HEK293 (cell line): ENCODE measurements around the gene ATP13A2.

Experiments
- GLIS2 ChIP-seq: fragments of 450-650 bp; formaldehyde crosslinking; IDR thresholded peaks from 2 replicates; pipeline ENCODE4 v1.5.1; 2016; ENCODE audit warnings: missing biosample characterization, missing genetic modification characterization
- HOXC10 ChIP-seq: sonication (generic); formaldehyde crosslinking; IDR thresholded peaks from 2 replicates; pipeline ENCODE4 v1.8.1; 2023; ENCODE audit warnings: mild to moderate bottlenecking, missing genetic modification reagents
- RBAK ChIP-seq: fragments of 450-650 bp; formaldehyde crosslinking; IDR thresholded peaks from 2 replicates; pipeline ENCODE4 v1.5.1; 2016; ENCODE audit warnings: missing biosample characterization, missing genetic modification characterization
- ZFP37 ChIP-seq: fragments of 450-650 bp; formaldehyde crosslinking; IDR thresholded peaks from 2 replicates; pipeline ENCODE4 v1.5.1; 2016; ENCODE audit warnings: missing biosample characterization, missing genetic modification characterization
- ZNF132 ChIP-seq: fragments of 450-650 bp; formaldehyde crosslinking; IDR thresholded peaks from 2 replicates; pipeline ENCODE4 v1.5.1; 2017; ENCODE audit warnings: missing biosample characterization, missing genetic modification characterization, borderline replicate concordance
- ZNF274 ChIP-seq, 2 experiments: fragments of 200-500 bp in 1 of 2; fragments of 450-650 bp in 1 of 2; sonication (Bioruptor generic) in 1 of 2; formaldehyde crosslinking in 1 of 2; IDR thresholded peaks; 2 replicates each; pipeline versions ENCODE4 v1.5.1 to v1.6.1; 2014 to 2016; ENCODE audit warnings: borderline replicate concordance in 1 of 2, inconsistent platforms in 1 of 2, low read length in 1 of 2, missing biosample characterization in 1 of 2, missing genetic modification characterization in 1 of 2
- ZNF324 ChIP-seq: fragments of 450-650 bp; formaldehyde crosslinking; IDR thresholded peaks from 2 replicates; pipeline ENCODE4 v1.5.1; 2016; ENCODE audit warnings: missing biosample characterization, missing genetic modification characterization
- ZNF426 ChIP-seq: fragments of 450-650 bp; formaldehyde crosslinking; IDR thresholded peaks from 2 replicates; pipeline ENCODE4 v1.5.1; 2017; ENCODE audit warnings: missing biosample characterization, missing genetic modification characterization, mild to moderate bottlenecking, inconsistent platforms, moderate library complexity
- ZNF558 ChIP-seq: fragments of 450-650 bp; formaldehyde crosslinking; IDR thresholded peaks from 2 replicates; pipeline ENCODE4 v1.5.1; 2016; ENCODE audit warnings: missing biosample characterization, missing genetic modification characterization
- ZNF626 ChIP-seq: fragments of 450-650 bp; sonication (Bioruptor Pico); formaldehyde crosslinking; IDR thresholded peaks from 2 replicates; pipeline ENCODE4 v1.5.1; 2018; ENCODE audit warnings: missing biosample characterization, missing genetic modification characterization, inconsistent platforms
- ZNF654 ChIP-seq: fragments of 450-650 bp; formaldehyde crosslinking; IDR thresholded peaks from 2 replicates; pipeline ENCODE4 v1.5.1; 2016; ENCODE audit warnings: low read depth, missing biosample characterization, missing genetic modification characterization
- ZNF792 ChIP-seq: fragments of 450-650 bp; formaldehyde crosslinking; IDR thresholded peaks from 2 replicates; pipeline ENCODE4 v1.5.1; 2016; ENCODE audit warnings: missing biosample characterization, missing genetic modification characterization
- TF ChIP-seq, protein P1 (sequence below): fragments of 450-650 bp; formaldehyde crosslinking; IDR thresholded peaks from 2 replicates; pipeline ENCODE4 v1.5.1; 2016; ENCODE audit warnings: missing biosample characterization, missing genetic modification characterization
- TF ChIP-seq, protein P2 (sequence below): fragments of 450-650 bp; formaldehyde crosslinking; IDR thresholded peaks from 2 replicates; pipeline ENCODE4 v1.5.1; 2016; ENCODE audit warnings: missing biosample characterization, missing genetic modification characterization
- TF ChIP-seq, protein P3 (sequence below): fragments of 450-650 bp; formaldehyde crosslinking; IDR thresholded peaks from 2 replicates; pipeline ENCODE4 v1.5.1; 2016; ENCODE audit warnings: missing biosample characterization, missing genetic modification characterization
- TF ChIP-seq, protein P4 (sequence below): fragments of 450-650 bp; formaldehyde crosslinking; conservative IDR thresholded peaks from 2 replicates; pipeline ENCODE4 v1.5.1; 2016; ENCODE audit warnings: low read depth, missing biosample characterization, missing genetic modification characterization
- TF ChIP-seq, protein P5 (sequence below): fragments of 450-650 bp; formaldehyde crosslinking; IDR thresholded peaks from 2 replicates; pipeline ENCODE4; 2016; ENCODE audit warnings: missing biosample characterization, missing genetic modification characterization

The ATP13A2 gene

DNA sequence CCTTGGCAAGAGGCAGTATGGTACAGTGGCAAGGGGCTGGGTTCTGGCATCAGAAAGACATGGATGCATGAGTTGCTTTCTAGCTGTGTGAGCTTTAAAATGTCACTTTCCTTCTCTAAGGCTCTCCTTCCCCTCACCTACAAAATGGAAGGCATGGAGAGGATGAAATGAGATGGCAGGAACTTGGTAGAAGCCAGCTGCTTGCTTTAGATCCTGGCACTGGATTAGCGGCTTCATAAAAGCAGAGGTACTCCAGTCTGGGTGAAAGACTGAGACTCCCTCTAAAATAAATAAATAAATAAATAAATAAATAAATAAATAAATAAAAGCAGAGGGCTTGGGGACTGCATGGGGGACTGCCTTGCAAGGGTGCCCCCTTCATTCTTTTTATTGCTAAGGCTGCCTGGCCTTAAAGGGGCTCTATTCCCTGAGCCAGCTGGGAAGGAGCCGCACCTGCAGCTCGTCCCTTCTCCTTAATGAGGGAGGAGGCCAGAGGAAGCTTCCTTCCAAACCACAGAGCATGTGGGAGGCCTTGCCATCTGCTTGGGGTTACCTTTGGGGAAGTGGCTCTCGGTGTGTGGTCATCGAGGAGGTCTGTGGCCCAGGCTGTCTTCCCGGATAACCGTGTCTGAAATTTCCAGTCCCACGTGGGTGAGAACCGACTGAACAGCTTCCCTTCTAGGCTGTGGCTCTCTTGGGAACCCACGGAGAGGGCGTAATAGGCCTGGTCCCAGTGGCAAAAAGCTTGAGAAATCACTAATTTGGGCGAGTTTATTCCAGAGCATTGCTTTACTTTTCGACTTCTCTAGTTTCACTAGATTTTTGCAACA lies 2.0 kb upstream of the ATP13A2 start (continued):
- TF ChIP-seq ZNF132 (tag by site-specific recombination) (no peak), ZNF426 (tag by site-specific recombination) (peak; percentile 66), ZNF626 (tag by site-specific recombination) (no peak), ZFP37 (no peak), ZNF324 (tag by site-specific recombination) (no peak), GLIS2 (peak; percentile 19; the same call in 1 of the 2 replicates), ZNF654 (tag by site-specific recombination) (no peak), ZNF792 (no peak), ZNF274 (IDR thresholded peaks at IDR 0.05; ENCODE audit: low read length) (no peak), ZNF274 (tag by site-specific recombination; IDR thresholded peaks at IDR 0.05; ENCODE audit: borderline replicate concordance) (no peak), RBAK (tag by site-specific recombination) (no peak), HOXC10 (CRISPR knock-in tag) (no peak), ZNF558 (tag by site-specific recombination) (no peak)
- TF ChIP-seq, protein P1, sequence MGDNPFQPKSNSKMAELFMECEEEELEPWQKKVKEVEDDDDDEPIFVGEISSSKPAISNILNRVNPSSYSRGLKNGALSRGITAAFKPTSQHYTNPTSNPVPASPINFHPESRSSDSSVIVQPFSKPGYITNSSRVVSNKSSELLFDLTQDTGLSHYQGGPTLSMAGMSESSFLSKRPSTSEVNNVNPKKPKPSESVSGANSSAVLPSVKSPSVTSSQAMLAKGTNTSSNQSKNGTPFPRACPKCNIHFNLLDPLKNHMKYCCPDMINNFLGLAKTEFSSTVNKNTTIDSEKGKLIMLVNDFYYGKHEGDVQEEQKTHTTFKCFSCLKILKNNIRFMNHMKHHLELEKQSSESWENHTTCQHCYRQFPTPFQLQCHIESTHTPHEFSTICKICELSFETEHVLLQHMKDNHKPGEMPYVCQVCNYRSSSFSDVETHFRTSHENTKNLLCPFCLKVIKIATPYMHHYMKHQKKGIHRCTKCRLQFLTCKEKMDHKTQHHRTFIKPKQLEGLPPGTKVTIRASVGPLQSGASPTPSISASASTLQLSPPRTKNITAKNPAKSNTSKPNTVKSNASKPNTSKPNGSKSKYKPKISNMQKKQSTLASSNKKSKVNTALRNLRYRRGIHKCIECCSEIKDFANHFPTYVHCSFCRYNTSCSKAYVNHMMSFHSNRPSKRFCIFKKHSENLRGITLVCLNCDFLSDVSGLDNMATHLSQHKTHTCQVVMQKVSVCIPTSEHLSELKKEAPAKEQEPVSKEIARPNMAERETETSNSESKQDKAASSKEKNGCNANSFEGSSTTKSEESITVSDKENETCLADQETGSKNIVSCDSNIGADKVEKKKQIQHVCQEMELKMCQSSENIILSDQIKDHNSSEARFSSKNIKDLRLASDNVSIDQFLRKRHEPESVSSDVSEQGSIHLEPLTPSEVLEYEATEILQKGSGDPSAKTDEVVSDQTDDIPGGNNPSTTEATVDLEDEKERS (tag by site-specific recombination), result no peak
- TF ChIP-seq, protein P2, sequence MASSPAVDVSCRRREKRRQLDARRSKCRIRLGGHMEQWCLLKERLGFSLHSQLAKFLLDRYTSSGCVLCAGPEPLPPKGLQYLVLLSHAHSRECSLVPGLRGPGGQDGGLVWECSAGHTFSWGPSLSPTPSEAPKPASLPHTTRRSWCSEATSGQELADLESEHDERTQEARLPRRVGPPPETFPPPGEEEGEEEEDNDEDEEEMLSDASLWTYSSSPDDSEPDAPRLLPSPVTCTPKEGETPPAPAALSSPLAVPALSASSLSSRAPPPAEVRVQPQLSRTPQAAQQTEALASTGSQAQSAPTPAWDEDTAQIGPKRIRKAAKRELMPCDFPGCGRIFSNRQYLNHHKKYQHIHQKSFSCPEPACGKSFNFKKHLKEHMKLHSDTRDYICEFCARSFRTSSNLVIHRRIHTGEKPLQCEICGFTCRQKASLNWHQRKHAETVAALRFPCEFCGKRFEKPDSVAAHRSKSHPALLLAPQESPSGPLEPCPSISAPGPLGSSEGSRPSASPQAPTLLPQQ (tag by site-specific recombination), result no peak
- TF ChIP-seq, protein P3, sequence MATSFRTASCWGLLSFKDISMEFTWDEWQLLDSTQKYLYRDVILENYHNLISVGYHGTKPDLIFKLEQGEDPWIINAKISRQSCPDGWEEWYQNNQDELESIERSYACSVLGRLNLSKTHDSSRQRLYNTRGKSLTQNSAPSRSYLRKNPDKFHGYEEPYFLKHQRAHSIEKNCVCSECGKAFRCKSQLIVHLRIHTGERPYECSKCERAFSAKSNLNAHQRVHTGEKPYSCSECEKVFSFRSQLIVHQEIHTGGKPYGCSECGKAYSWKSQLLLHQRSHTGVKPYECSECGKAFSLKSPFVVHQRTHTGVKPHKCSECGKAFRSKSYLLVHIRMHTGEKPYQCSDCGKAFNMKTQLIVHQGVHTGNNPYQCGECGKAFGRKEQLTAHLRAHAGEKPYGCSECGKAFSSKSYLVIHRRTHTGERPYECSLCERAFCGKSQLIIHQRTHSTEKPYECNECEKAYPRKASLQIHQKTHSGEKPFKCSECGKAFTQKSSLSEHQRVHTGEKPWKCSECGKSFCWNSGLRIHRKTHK (tag by site-specific recombination), result no peak
- TF ChIP-seq, protein P4, sequence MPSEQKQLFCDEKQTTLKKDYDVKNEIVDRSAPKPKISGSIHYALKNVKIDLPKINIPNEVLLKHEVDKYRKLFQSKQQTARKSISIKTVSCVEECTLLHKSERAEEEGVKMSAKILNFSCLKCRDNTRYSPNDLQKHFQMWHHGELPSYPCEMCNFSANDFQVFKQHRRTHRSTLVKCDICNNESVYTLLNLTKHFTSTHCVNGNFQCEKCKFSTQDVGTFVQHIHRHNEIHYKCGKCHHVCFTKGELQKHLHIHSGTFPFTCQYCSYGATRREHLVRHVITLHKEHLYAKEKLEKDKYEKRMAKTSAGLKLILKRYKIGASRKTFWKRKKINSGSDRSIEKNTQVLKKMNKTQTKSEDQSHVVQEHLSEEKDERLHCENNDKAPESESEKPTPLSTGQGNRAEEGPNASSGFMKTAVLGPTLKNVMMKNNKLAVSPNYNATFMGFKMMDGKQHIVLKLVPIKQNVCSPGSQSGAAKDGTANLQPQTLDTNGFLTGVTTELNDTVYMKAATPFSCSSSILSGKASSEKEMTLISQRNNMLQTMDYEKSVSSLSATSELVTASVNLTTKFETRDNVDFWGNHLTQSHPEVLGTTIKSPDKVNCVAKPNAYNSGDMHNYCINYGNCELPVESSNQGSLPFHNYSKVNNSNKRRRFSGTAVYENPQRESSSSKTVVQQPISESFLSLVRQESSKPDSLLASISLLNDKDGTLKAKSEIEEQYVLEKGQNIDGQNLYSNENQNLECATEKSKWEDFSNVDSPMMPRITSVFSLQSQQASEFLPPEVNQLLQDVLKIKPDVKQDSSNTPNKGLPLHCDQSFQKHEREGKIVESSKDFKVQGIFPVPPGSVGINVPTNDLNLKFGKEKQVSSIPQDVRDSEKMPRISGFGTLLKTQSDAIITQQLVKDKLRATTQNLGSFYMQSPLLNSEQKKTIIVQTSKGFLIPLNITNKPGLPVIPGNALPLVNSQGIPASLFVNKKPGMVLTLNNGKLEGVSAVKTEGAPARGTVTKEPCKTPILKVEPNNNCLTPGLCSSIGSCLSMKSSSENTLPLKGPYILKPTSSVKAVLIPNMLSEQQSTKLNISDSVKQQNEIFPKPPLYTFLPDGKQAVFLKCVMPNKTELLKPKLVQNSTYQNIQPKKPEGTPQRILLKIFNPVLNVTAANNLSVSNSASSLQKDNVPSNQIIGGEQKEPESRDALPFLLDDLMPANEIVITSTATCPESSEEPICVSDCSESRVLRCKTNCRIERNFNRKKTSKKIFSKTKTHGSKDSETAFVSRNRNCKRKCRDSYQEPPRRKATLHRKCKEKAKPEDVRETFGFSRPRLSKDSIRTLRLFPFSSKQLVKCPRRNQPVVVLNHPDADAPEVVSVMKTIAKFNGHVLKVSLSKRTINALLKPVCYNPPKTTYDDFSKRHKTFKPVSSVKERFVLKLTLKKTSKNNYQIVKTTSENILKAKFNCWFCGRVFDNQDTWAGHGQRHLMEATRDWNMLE (tag by site-specific recombination), result peak; percentile 75
- TF ChIP-seq, protein P5, sequence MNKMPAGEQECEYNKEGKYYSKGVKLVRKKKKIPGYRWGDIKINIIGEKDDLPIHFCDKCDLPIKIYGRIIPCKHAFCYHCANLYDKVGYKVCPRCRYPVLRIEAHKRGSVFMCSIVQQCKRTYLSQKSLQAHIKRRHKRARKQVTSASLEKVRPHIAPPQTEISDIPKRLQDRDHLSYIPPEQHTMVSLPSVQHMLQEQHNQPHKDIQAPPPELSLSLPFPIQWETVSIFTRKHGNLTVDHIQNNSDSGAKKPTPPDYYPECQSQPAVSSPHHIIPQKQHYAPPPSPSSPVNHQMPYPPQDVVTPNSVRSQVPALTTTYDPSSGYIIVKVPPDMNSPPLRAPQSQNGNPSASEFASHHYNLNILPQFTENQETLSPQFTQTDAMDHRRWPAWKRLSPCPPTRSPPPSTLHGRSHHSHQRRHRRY (tag by site-specific recombination), result no peak
